Coronary artery (tissue), 2 donors: ENCODE data around the gene RP9.

Experiments used
- DNase-seq: peaks from one replicate; pipeline ENCODE4 v3.0.0-alpha.2; 2017; ENCODE audit warnings: low spot score
- H3K27ac ChIP-seq, 2 donors: fragments of 200-600 bp; sonication (generic); one replicate each; pipeline ENCODE4 v1.5.1; 2016 to 2019
- H3K4me3 ChIP-seq: fragments of 200-600 bp; sonication (generic); 2 replicates; pipeline ENCODE4 v1.5.1; 2016; ENCODE audit warnings: mild to moderate bottlenecking, moderate library complexity
- CTCF ChIP-seq: fragments of 200-600 bp; sonication (generic); IDR thresholded peaks from one replicate; pipeline ENCODE4 v1.5.1; 2019; ENCODE audit warnings: antibody characterized with exemption

RP9 gene

GRCh38 chr7:33127085-33127484 is 17.9 kb upstream of the RP9 start:
- Histone ChIP-seq H3K4me3 (no peak overlapping the region), H3K27ac (no peak overlapping the region)
- DNase-seq, result no peak
- no peak for TF ChIP-seq CTCF

GRCh38 chr7:33118383-33118782 is 9.2 kb upstream of the RP9 start:
- TF ChIP-seq CTCF, result no peak
- no peak for DNase-seq
- Histone ChIP-seq H3K27ac (no peak overlapping the region), H3K4me3 (no peak overlapping the region)

GRCh38 chr7:33114976-33115375 is 5.8 kb upstream of the RP9 start:
- Histone ChIP-seq H3K27ac (no peak overlapping the region), H3K4me3 (no peak overlapping the region)
- no peak for DNase-seq
- TF ChIP-seq CTCF, result no peak

GRCh38 chr7:33111614-33112013 is 2.4 kb upstream of the RP9 start:
- no peak overlapping the region for H3K27ac ChIP-seq
- no peak for DNase-seq
- no peak overlapping the region for H3K4me3 ChIP-seq
- TF ChIP-seq CTCF, result no peak

- H3K27ac ChIP-seq, result peak overlapping the region in 1 of 2 donors; percentile 69
- no peak for DNase-seq
- TF ChIP-seq CTCF, result no peak
- H3K4me3 ChIP-seq, result peak overlapping the region; percentile 78
Observed at GRCh38 chr7:33109758-33110238, 594 bp upstream of the RP9 start.

- peak overlapping the region; percentile 69 to 80 for H3K27ac ChIP-seq
- no peak for TF ChIP-seq CTCF
- DNase-seq, result no peak
- peak overlapping the region; percentile 78 for H3K4me3 ChIP-seq
Observed at GRCh38 chr7:33108554-33109004, 625 bp downstream of the RP9 start.

GRCh38 chr7:33107136-33108066 is 1.8 kb downstream of the RP9 start:
- DNase-seq, result no peak
- Histone ChIP-seq H3K27ac (no peak overlapping the region), H3K4me3 (peak overlapping the region; percentile 78)
- no peak for TF ChIP-seq CTCF
